Activated CD8-positive, alpha-beta T cell treated with anti-CD3 and anti-CD28 coated beads, Interleukin-2, amount 10 ng/mL, durations not matched to agents 7 days and 5 days (primary cell): Measurements from ENCODE around the gene TATDN2. TPM values are rescaled to one million over a fixed set of nuclear protein-coding genes. Genes with fewer than 3 reads are reported as not detected.
A peak's percentile ranks its signal among the peaks of the same experiment; 100 is the strongest.
"Not testable (repeated sequence)": the region's sequence is repeated elsewhere in the genome, so short reads cannot be mapped to it uniquely, and the experiment has no call there.

Experiments
- ATAC-seq: fragments of 150-1000 bp; cut with Tn5 transposase; one replicate; pipeline ENCODE4 v1.10.0; 2021; ENCODE audit warnings: moderate library complexity
- CTCF ChIA-PET: fragments of 350-600 bp; sonication (Branson Sonifier 250); formaldehyde crosslinking; loops from one replicate; lab custom pipeline; 2021; ENCODE audit warnings: antibody characterized with exemption; lab: Charles Lee
- POLR2A ChIA-PET: fragments of 350-600 bp; sonication (Branson Sonifier 250); formaldehyde crosslinking; loops from one replicate; lab custom pipeline; 2021; ENCODE audit warnings: antibody characterized with exemption; lab: Charles Lee
- DNase-seq: peaks from one replicate; pipeline ENCODE4 v3.0.0-alpha.2; 2020
- H3K27ac Mint-ChIP-seq: one replicate; pipeline ENCODE4 v1.8.0; 2021; ENCODE audit warnings: mild to moderate bottlenecking, mixed read lengths
- H3K27me3 Mint-ChIP-seq: one replicate; pipeline ENCODE4 v1.8.0; 2021; ENCODE audit warnings: low read depth, mixed read lengths
- H3K36me3 Mint-ChIP-seq: one replicate; pipeline ENCODE4 v1.8.0; 2021; ENCODE audit warnings: low read depth, mixed read lengths
- H3K4me1 Mint-ChIP-seq: one replicate; pipeline ENCODE4 v1.8.0; 2021; ENCODE audit warnings: low read depth, mixed read lengths
- H3K4me3 Mint-ChIP-seq: one replicate; pipeline ENCODE4 v1.8.0; 2021; ENCODE audit warnings: mild to moderate bottlenecking, mixed read lengths
- H3K9me3 Mint-ChIP-seq: one replicate; pipeline ENCODE4 v1.8.0; 2022; ENCODE audit warnings: mixed read lengths; ENCODE audit not compliant: insufficient read depth
- total RNA-seq, 2 experiments: library from RNA; stranded (reverse); gene quantifications; one replicate each; pipeline ENCODE4 v1.2.3, GENCODE V29; 2021

TATDN2 gene
- total RNA-seq, 2 experiments from 2014 or later = 57.0 to 61.6 TPM

DNA sequence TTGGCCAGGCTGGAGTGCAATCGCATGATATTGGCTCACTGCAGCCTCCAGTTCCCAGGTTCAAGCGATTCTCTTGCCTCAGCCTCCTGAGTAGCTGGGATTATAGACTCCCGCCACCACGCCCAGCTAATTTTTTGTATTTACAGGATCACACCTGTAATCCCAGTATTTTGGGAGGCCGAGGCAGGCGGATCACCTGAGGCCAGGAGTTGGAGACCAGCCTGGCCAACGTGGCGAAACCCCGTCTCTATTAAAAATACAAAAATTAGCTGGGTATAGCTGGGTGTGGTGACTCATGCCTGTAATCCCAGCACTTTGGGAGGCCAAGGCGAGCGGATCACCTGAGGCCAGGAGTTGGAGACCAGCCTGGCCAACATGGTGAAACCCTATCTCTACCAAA, 24.2 kb downstream of the TATDN2 start:
- not testable (repeated sequence) for ATAC-seq, H3K9me3 Mint-ChIP-seq, H3K27ac Mint-ChIP-seq, DNase-seq, H3K4me3 Mint-ChIP-seq, H3K27me3 Mint-ChIP-seq
- CTCF ChIA-PET = interaction anchor here (1.2 to 4.2 kb wide), 3 partner anchors 10 to 340 kb away, joined by 3 to 18 read pairs (median 18); no protein-coding TSS in a partner anchor
- H3K4me1 Mint-ChIP-seq = peaks cover 35% of the 10 kb centered on the region
- POLR2A ChIA-PET = interaction anchor here (0.9 kb wide), 1 partner anchor 11 kb away, joined by 5 read pairs; no protein-coding TSS in a partner anchor
- H3K36me3 Mint-ChIP-seq = peaks cover 60% of the 10 kb centered on the region

DNA sequence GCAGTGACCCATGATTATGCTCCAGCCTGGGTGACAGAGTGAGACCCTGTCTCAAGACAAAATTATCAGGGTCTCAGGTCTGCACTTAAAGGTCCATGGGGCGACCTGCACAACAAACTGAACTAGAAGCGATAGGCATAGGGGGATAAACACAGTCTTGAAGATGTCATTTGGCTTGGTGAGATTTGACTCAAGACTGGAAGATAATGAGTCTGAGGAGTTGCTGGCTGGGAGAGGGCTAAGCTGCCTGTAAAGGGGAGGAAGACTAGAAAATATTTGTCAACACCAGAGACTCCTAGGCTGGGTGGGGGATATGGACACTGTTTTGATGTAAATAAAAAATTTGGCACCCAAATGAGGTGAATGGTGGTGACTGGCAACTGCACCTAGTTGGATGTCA, 24.7 kb downstream of the TATDN2 start:
- POLR2A ChIA-PET = no interaction called here
- no peaks in the 10 kb centered on the region for H3K9me3 Mint-ChIP-seq
- DNase-seq = no peak
- H3K4me1 Mint-ChIP-seq = peaks cover 37% of the 10 kb centered on the region
- H3K36me3 Mint-ChIP-seq = peaks cover 62% of the 10 kb centered on the region
- no peaks in the 10 kb centered on the region for H3K27me3 Mint-ChIP-seq
- CTCF ChIA-PET = interaction anchor here (2.9 to 4.2 kb wide), 2 partner anchors 10 to 13 kb away, joined by 18 read pairs; no protein-coding TSS in a partner anchor
- no peak overlapping the region for H3K27ac Mint-ChIP-seq
- ATAC-seq = no peak
- H3K4me3 Mint-ChIP-seq = no peak overlapping the region

GRCh38 chr3:10273702-10274305, 25.5 kb downstream of the TATDN2 start:
- DNase-seq (no peak), ATAC-seq (no peak)
- Mint-ChIP-seq H3K4me1 (peaks cover 37% of the 10 kb centered on the region), H3K27ac (no peak overlapping the region), H3K9me3 (no peaks in the 10 kb centered on the region), H3K36me3 (peaks cover 63% of the 10 kb centered on the region), H3K4me3 (no peak overlapping the region), H3K27me3 (no peaks in the 10 kb centered on the region)
- CTCF ChIA-PET = interaction anchor here (1.3 to 2.9 kb wide), 2 partner anchors 9 to 11 kb away, joined by 4 to 18 read pairs; no protein-coding TSS in a partner anchor
- POLR2A ChIA-PET = no interaction called here

GRCh38 chr3:10274601-10275000, 26.3 kb downstream of the TATDN2 start:
- H3K4me1 Mint-ChIP-seq = peaks cover 33% of the 10 kb centered on the region
- POLR2A ChIA-PET = no interaction called here
- H3K27me3 Mint-ChIP-seq = no peaks in the 10 kb centered on the region
- DNase-seq (no peak), ATAC-seq (no peak)
- CTCF ChIA-PET = interaction anchor here (1.3 to 2.9 kb wide), 2 partner anchors 9 to 12 kb away, joined by 4 to 18 read pairs; no protein-coding TSS in a partner anchor
- H3K9me3 Mint-ChIP-seq = no peaks in the 10 kb centered on the region
- peaks cover 63% of the 10 kb centered on the region for H3K36me3 Mint-ChIP-seq
- no peak overlapping the region for H3K4me3 Mint-ChIP-seq
- H3K27ac Mint-ChIP-seq = no peak overlapping the region

DNA sequence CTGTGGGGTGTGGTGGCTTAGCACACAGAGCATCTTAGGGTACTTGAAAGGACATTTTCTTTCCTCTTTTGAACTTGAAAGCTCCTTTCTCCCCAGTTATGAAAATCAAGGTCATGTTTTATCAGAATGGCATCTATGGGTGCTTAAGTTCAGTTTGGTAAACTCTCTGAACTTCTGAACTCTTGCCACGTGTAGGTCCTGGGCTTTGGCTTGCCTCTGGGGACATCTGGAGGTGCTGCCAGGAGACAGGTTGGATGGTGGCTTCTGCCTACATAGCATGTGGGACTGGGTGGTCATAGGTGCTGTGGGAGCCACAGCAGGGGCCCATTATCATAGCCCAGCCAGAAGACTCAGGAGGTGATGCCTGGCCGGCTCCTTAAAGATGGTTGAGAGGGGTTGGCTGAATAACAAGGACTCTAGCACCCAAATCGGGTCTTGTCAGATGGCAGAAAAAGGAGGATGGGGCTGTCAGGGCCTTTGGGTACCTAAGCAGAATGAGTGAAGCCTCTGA, 28.9 kb downstream of the TATDN2 start:
- Mint-ChIP-seq H3K4me3 (no peak overlapping the region), H3K27me3 (no peaks in the 10 kb centered on the region)
- POLR2A ChIA-PET = interaction anchor here (0.9 kb wide), 1 partner anchor 9 kb away, joined by 3 read pairs; no protein-coding TSS in a partner anchor

DNA sequence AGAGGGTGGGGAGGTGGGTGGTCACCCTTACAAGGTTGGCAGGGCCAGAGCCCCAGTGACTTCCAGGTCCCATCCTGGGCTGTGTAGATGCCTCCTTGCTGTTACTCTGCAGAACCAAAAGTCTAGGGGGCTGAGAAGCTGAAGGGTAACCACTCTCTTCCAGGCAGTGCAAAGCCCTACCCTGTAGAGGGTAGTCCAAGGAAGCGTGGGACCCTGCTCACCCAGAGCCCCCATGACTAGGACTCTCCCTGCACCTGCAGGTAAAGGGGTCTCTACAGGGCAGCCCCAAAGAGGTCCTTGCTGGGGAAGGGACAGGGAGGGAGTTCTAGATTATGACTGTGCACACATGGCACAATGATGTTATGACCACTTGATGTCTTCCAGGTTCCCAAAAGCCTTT, 30.2 kb downstream of the TATDN2 start:
- Mint-ChIP-seq H3K4me3 (no peak overlapping the region), H3K36me3 (peaks cover 61% of the 10 kb centered on the region), H3K27ac (no peak overlapping the region), H3K27me3 (no peaks in the 10 kb centered on the region), H3K9me3 (no peaks in the 10 kb centered on the region), H3K4me1 (peaks cover 26% of the 10 kb centered on the region)
- ChIA-PET CTCF (no interaction called here), POLR2A (no interaction called here)
- ATAC-seq = no peak
- no peak for DNase-seq

More for the DNA sequence above, 28.9 kb downstream of the TATDN2 start:
- no peaks in the 10 kb centered on the region for H3K9me3 Mint-ChIP-seq
- peaks cover 33% of the 10 kb centered on the region for H3K4me1 Mint-ChIP-seq
- DNase-seq (no peak), ATAC-seq (no peak)
- H3K27ac Mint-ChIP-seq = no peak overlapping the region
- CTCF ChIA-PET = interaction anchor here (2.3 kb wide), 1 partner anchor 14 kb away, joined by 17 read pairs; no protein-coding TSS in a partner anchor
- H3K36me3 Mint-ChIP-seq = peaks cover 60% of the 10 kb centered on the region

DNA sequence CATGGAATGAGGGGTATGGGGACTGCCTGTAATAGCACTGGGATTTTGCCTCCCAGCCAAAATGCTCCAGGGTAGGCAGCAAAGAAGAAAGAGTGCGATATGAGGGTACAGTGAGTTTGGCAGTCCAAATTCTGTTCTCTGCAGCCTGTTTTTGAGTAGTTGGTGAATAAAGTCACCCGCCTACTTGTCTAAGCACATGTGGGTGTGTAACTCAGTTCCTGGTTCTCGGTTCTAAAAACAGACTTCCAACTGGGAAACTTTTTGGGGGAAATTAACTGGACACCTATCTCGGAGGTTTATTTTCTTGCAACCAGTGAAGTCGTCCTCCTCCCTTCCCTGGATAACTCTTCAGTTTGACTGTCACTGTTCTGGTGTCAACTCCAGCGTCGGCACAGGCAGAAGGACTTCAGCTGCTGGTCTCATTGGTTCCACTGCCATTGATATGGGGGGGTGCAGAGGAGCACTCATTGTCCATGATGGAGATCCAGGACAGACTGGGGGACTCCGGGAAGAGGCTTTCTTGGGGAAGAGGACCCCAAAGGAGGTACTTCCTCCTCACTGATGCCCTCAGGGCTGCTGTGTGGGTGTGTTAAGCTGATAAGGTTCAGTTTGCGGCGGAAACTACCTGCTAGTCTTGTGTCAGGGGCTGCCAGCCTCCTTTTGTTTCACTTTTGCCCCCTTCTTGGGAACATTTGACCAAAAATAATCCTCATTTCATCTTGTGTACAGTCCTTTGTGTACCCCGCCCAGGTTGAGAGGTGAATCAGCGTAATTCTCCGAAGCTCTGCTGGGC, 31.3 kb downstream of the TATDN2 start:
- H3K36me3 Mint-ChIP-seq = peaks cover 58% of the 10 kb centered on the region
- ChIA-PET POLR2A (no interaction called here), CTCF (interaction anchor here (0.7 to 1.9 kb wide), 2 partner anchors 9 to 16 kb away, joined by 3 to 8 read pairs; no protein-coding TSS in a partner anchor)
- DNase-seq (no peak), ATAC-seq (no peak)
- no peaks in the 10 kb centered on the region for H3K9me3 Mint-ChIP-seq
- peaks cover 27% of the 10 kb centered on the region for H3K4me1 Mint-ChIP-seq
- no peaks in the 10 kb centered on the region for H3K27me3 Mint-ChIP-seq
- H3K27ac Mint-ChIP-seq = no peak overlapping the region
- no peak overlapping the region for H3K4me3 Mint-ChIP-seq

DNA sequence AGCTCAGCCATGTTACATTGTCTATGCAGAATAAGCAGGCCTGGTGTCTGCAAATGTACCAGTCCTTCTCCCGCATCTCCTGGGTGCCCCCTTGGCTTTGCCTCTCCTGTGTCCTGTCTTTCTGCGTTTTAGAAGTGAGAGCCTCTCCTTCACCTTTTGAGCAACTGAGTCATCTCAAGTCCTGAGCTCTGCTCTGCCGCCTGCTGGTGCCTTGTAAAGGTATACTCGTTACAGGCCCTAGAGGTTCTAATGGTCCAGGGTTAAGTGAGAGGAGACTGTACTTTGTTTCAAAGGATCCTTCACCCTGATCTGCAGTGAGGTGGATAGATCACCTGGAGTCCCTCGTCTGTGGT, 31.9 kb downstream of the TATDN2 start:
- ChIA-PET POLR2A (interaction anchor here (0.5 kb wide), 1 partner anchor 127 kb away, joined by 3 read pairs; no protein-coding TSS in a partner anchor), CTCF (interaction anchor here (0.7 to 1.9 kb wide), 2 partner anchors 9 to 17 kb away, joined by 3 to 8 read pairs; no protein-coding TSS in a partner anchor)
- DNase-seq = no peak
- no peak overlapping the region for H3K27ac Mint-ChIP-seq
- no peak overlapping the region for H3K4me3 Mint-ChIP-seq
- H3K4me1 Mint-ChIP-seq = peaks cover 30% of the 10 kb centered on the region
- no peak for ATAC-seq
- no peaks in the 10 kb centered on the region for H3K27me3 Mint-ChIP-seq
- H3K36me3 Mint-ChIP-seq = peaks cover 57% of the 10 kb centered on the region
- no peaks in the 10 kb centered on the region for H3K9me3 Mint-ChIP-seq

DNA sequence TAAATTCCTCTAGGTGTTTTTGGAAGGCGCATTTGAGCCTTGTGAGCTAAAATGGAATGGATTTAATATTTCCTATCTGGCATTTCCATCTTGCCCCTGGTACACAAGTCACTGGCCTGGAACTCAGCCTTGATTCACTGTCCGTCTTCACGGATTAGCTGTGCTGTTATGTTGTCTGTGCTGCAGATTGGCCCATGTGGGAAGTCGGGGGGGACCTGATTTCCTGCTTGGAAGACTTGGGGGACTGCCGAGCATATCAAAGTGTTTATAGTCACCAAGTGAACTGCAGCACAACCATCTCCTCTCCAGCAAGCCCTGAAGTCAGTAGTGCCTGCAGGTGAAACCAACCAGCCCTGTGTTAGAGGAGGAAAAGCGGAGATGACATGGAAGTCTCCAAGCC, 32.3 kb downstream of the TATDN2 start:
- H3K27ac Mint-ChIP-seq = no peak overlapping the region
- no peak overlapping the region for H3K4me3 Mint-ChIP-seq
- DNase-seq = no peak
- ChIA-PET CTCF (interaction anchor here (1.9 kb wide), 1 partner anchor 17 kb away, joined by 8 read pairs; no protein-coding TSS in a partner anchor), POLR2A (interaction anchor here (0.5 kb wide), 1 partner anchor 127 kb away, joined by 3 read pairs; no protein-coding TSS in a partner anchor)
- no peaks in the 10 kb centered on the region for H3K27me3 Mint-ChIP-seq
- peaks cover 54% of the 10 kb centered on the region for H3K36me3 Mint-ChIP-seq
- H3K4me1 Mint-ChIP-seq = peaks cover 30% of the 10 kb centered on the region
- H3K9me3 Mint-ChIP-seq = no peaks in the 10 kb centered on the region
- no peak for ATAC-seq

DNA sequence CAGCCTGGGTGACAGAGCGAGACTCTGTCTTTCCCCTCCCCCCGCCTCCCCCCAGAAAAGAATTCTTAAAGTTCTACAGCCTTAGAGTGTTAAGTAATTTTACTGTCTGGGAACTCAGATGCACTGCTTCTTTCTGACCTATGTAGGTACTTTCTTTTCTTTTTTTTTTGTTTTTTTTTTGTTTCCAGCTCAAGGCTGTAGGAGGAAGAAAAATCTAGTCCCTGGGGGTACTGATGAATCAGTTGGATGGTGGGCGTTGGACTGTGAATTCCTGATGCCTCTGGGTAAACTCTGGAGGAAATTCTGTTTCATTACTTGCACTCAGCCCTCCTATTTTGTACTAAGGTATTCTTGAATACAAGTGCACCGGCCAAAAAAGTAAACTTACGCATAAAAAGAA, 33.7 kb downstream of the TATDN2 start:
- Mint-ChIP-seq H3K9me3 (no peaks in the 10 kb centered on the region), H3K27me3 (no peaks in the 10 kb centered on the region), H3K36me3 (peaks cover 51% of the 10 kb centered on the region), H3K4me1 (peaks cover 28% of the 10 kb centered on the region), H3K27ac (no peak overlapping the region), H3K4me3 (no peak overlapping the region)
- ChIA-PET CTCF (interaction anchor here (1.1 to 6.9 kb wide), 2 partner anchors 12 to 18 kb away, joined by 3 to 53 read pairs; no protein-coding TSS in a partner anchor), POLR2A (no interaction called here)
- DNase-seq = no peak
- ATAC-seq = no peak

GRCh38 chr3:10283638-10284037, 35.4 kb downstream of the TATDN2 start:
- H3K4me1 Mint-ChIP-seq = peaks cover 15% of the 10 kb centered on the region
- peaks cover 50% of the 10 kb centered on the region for H3K36me3 Mint-ChIP-seq
- ATAC-seq (no peak), DNase-seq (no peak)
- no peak overlapping the region for H3K4me3 Mint-ChIP-seq
- H3K9me3 Mint-ChIP-seq = no peaks in the 10 kb centered on the region
- peak overlapping the region; percentile 2 for H3K27ac Mint-ChIP-seq
- H3K27me3 Mint-ChIP-seq = no peaks in the 10 kb centered on the region
- ChIA-PET POLR2A (interaction anchor here (1.1 kb wide), 2 partner anchors 142 to 297 kb away, joined by 3 to 4 read pairs; partner anchors contain the start of genes EMC3 and VHL), CTCF (interaction anchor here (0.6 to 6.9 kb wide), 6 partner anchors 10 to 351 kb away, joined by 3 to 53 read pairs (median 4); no protein-coding TSS in a partner anchor)
